ENCODE results near the gene ELOA. TPM values are rescaled to one million over a fixed set of nuclear protein-coding genes. Genes with fewer than 3 reads are reported as not detected.
A peak's percentile ranks its signal among the peaks of the same experiment; 100 is the strongest.

ELOA gene
- total RNA-seq, 3 donors from 2014 or later = 32.9 to 35.5 (median 35.1) TPM

DNA sequence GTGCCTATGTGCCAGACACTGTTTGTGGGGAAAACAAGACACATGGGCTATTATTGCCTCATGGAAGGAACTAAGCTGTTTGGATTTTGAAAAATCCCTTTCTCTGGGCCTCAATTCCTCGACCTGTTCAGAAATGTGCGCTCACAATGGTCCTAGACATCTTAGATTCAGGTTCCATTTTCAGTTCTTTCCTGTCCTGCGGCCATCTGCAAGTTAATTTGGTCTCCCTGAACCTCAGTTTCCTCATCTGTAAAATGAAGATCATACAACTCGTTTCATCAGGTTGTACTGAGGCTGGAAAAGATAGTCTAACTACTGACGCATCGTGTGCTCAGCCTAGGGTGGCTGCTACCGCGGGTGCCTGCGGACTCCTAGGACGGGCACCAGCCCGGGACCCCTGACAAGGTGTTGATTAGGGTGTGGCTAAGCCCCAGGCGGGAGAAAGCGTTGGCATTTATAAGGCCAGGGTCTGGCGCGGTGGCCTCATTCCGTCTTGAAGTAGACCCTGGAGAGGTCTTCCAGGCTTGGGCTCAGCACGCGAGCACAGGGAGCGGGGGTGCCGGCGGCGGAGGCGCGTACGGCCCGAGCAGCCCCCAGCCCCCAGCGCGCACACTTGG is 493 bp upstream of the ELOA start:
- intact Hi-C loops (cut with DNase I, micrococcal nuclease) = no loop called here
- H3K9me3 ChIP-seq = no peaks in the 10 kb centered on the region
- peak overlapping the region; percentile 98 for H3K4me3 ChIP-seq
- ATAC-seq = peak; percentile 28
- peak in 2 of 3 donors; percentile 48 to 67 for DNase-seq
- no peaks in the 10 kb centered on the region for H3K36me3 ChIP-seq (ENCODE audit: low read depth)
- H3K4me1 ChIP-seq (ENCODE audit: low read depth) = peaks cover 17% of the 10 kb centered on the region
- TF ChIP-seq, protein P1, sequence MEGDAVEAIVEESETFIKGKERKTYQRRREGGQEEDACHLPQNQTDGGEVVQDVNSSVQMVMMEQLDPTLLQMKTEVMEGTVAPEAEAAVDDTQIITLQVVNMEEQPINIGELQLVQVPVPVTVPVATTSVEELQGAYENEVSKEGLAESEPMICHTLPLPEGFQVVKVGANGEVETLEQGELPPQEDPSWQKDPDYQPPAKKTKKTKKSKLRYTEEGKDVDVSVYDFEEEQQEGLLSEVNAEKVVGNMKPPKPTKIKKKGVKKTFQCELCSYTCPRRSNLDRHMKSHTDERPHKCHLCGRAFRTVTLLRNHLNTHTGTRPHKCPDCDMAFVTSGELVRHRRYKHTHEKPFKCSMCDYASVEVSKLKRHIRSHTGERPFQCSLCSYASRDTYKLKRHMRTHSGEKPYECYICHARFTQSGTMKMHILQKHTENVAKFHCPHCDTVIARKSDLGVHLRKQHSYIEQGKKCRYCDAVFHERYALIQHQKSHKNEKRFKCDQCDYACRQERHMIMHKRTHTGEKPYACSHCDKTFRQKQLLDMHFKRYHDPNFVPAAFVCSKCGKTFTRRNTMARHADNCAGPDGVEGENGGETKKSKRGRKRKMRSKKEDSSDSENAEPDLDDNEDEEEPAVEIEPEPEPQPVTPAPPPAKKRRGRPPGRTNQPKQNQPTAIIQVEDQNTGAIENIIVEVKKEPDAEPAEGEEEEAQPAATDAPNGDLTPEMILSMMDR (IDR thresholded peaks at IDR 0.05) = no peak

DNA sequence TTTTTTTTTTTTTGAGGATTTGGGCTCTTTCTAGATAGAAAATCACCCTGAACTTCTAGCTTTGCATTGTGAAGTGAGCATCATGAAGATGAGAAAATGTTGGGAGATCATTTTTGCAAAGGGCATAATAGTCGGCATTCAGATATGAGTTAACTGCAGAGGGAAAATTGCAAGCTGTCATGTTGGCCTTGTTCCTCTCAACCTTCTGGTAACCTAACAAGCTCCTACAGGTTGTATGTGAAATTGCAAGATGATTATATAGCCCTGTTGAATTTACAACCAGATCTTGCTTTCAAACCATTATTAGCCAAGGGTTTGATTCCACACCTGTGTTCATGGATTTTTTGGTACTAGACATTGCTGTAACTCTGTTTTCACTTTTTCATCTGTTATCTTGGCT is 2.2 kb downstream of the ELOA start:
- Histone ChIP-seq H3K36me3 (ENCODE audit: low read depth) (peaks cover 4% of the 10 kb centered on the region), H3K4me3 (no peak overlapping the region), H3K9me3 (no peaks in the 10 kb centered on the region), H3K4me1 (ENCODE audit: low read depth) (peaks cover 17% of the 10 kb centered on the region)
- TF ChIP-seq, protein P1 (IDR thresholded peaks at IDR 0.05) = no peak
- ATAC-seq (peak; percentile 31), DNase-seq (no peak)
- intact Hi-C loops (cut with DNase I, micrococcal nuclease) = no loop called here

DNA sequence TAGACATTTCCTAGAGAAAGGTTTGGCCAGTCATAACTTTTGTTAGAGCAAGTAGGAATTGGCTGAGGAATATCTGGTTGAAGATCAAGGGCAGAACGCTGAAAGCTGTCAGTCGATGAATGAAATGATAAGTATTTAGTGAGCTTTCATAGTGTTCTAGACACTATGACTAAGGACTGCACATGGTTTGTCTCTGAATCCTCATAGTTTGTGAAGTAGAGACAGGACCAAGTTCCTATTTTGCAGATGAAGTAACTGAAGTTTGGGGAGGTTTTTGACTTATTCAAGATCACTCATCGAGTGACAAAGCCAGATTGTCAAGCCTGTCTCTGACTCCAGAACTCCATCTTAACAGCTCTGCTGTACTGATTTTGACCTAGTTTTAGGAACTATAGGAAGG is 4.7 kb downstream of the ELOA start:
- H3K4me1 ChIP-seq (ENCODE audit: low read depth) = peaks cover 17% of the 10 kb centered on the region
- peaks cover 10% of the 10 kb centered on the region for H3K36me3 ChIP-seq (ENCODE audit: low read depth)
- intact Hi-C loops (cut with DNase I, micrococcal nuclease) = no loop called here
- no peaks in the 10 kb centered on the region for H3K9me3 ChIP-seq
- TF ChIP-seq, protein P1 (IDR thresholded peaks at IDR 0.05) = no peak
- no peak for ATAC-seq
- no peak for DNase-seq
- no peak overlapping the region for H3K4me3 ChIP-seq

DNA sequence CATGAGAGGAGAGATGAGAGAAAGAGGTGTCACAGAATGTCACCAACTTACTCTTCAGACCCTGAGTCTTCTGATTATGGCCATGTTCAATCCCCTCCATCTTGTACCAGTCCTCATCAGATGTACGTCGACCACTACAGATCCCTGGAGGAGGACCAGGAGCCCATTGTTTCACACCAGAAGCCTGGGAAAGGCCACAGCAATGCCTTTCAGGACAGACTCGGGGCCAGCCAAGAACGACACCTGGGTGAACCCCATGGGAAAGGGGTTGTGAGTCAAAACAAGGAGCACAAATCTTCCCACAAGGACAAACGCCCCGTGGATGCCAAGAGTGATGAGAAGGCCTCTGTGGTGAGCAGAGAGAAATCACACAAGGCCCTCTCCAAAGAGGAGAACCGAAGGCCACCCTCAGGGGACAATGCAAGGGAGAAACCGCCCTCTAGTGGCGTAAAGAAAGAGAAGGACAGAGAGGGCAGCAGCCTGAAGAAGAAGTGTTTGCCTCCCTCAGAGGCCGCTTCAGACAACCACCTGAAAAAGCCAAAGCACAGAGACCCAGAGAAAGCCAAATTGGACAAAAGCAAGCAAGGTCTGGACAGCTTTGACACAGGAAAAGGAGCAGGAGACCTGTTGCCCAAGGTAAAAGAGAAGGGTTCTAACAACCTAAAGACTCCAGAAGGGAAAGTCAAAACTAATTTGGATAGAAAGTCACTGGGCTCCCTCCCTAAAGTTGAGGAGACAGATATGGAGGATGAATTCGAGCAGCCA is 8.0 kb downstream of the ELOA start:
- peak; percentile 88 for ATAC-seq
- TF ChIP-seq, protein P1 (IDR thresholded peaks at IDR 0.05) = peak; percentile 41
- intact Hi-C loops (cut with DNase I, micrococcal nuclease) = no loop called here

DNA sequence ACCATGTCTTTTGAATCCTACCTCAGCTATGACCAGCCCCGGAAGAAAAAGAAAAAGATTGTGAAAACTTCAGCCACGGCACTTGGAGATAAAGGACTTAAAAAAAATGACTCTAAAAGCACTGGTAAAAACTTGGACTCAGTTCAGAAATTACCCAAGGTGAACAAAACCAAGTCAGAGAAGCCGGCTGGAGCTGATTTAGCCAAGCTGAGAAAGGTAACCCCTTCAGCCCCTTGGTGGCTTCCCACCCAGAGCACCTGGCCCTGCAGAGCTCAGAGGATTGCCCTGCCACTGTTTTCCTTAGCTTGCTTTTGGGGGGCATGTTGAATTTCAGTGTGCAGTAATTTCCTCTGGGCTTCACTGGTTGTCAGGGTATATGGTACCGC is 8.5 kb downstream of the ELOA start:
- H3K4me1 ChIP-seq (ENCODE audit: low read depth) = no peaks in the 10 kb centered on the region
- intact Hi-C loops (cut with DNase I, micrococcal nuclease) = no loop called here
- no peak for ATAC-seq
- no peaks in the 10 kb centered on the region for H3K9me3 ChIP-seq
- peaks cover 22% of the 10 kb centered on the region for H3K36me3 ChIP-seq (ENCODE audit: low read depth)
- TF ChIP-seq, protein P1 (IDR thresholded peaks at IDR 0.05) = no peak
- DNase-seq = no peak
- no peak overlapping the region for H3K4me3 ChIP-seq

More for the DNA sequence above, 8.0 kb downstream of the ELOA start:
- H3K4me1 ChIP-seq (ENCODE audit: low read depth) = no peaks in the 10 kb centered on the region
- peaks cover 19% of the 10 kb centered on the region for H3K36me3 ChIP-seq (ENCODE audit: low read depth)
- no peak overlapping the region for H3K4me3 ChIP-seq
- DNase-seq = peak in 1 of 3 donors; percentile 61
- no peaks in the 10 kb centered on the region for H3K9me3 ChIP-seq

Measured in mucosa of descending colon (tissue), 3 donors.